Fibroblast of the aortic adventitia (primary cell): ENCODE measurements around the gene SLC2A9. TPM values are rescaled to one million over a fixed set of nuclear protein-coding genes. Genes with fewer than 3 reads are reported as not detected.

Experiments
- DNase-seq: peaks from one replicate; pipeline ENCODE4 v3.0.0-alpha.2; 2010; ENCODE audit warnings: low read depth
- H3K4me3 ChIP-seq: 2 replicates; pipeline ENCODE4 v1.5.1; 2011; ENCODE audit warnings: low read depth, mild to moderate bottlenecking, control low read depth, low read length, moderate library complexity
- CTCF ChIP-seq: IDR thresholded peaks from 2 replicates; pipeline ENCODE4 v1.5.1; 2011; ENCODE audit warnings: mild to moderate bottlenecking, low read length, control low read depth, inconsistent platforms; ENCODE audit not compliant: insufficient read depth
- total RNA-seq: library from RNA; depleted of rRNA; stranded (reverse); fragments of >200 nt; gene quantifications from 2 replicates; pipeline ENCODE4 v1.2.3, GENCODE V29; 2012; ENCODE audit warnings: low replicate concordance

Gene SLC2A9
- total RNA-seq, result 0.74 and 0.90 TPM in 2 replicates

DNA sequence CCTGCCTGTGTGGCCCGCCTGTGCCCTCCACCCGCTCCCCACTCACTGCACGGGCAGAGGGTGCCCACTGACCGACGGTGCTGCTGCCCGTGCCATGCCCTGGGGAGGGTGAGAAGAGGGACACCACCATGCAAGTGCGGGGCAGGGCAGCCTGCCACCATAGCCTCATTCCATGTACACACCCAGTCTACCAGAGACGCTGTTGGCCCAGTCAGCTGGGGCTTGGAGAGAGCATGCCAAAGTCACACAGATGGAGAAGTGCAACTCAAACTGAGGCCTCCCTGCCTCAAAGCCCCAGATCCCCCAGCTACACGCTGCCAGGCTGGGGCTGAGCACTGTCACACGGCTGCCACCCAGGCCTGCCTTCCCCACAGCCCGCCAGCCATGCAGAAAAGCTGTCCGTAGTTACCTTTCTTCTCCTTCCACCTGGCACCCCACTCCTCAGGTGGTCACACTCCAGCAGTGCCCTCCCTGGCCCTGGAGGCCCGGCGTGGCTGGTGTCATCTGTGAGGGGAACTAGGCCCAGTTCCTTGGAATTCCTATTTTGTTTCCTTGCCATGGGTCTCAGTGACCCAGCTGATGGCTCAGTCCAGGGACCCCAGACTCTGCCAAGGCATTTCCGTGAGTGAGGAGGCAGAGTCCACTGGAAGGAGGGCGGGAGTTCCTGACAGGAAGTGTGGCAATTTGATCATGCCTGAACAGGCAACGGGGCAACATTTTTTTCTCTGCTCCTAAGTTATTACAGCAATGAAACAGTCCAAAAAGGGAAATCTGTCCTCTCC is at the start of gene SLC2A9:
SLC2A9 (minus strand) TSS at position 627 of the 782 bp plus-strand sequence; CDS start at position 559, 68 bp downstream.
- no peak for TF ChIP-seq CTCF
- peak; percentile 25 for DNase-seq
- no peak within 1 kb of the TSS for H3K4me3 ChIP-seq

DNA sequence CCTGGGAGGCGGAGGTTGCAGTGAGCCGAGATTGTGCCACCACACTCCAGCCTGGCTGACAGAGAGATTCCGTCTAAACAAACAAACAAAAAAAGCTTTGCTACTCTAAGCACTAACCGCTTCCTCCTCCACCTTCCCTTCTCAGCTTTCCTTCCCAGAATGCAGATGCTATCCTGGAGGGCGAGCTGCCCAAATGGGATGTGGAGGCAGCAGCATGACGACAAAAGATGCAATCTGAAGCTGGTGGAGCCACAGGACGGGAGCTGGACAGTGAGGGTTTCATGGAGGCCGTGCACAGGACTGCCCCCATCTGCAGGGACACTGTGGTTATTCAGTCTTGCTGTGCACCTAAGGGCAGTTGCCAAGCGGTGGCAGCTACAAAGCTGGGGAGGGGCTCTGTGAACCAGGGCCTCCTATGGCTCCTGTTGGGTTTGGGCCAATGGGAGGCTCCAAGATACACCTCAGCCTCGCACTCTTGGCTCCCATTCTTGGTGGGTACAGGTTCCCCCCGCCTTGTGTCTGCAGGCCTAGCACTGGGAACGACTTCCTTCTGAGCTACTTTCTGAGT is 47.9 kb upstream of the SLC2A9 start:
- DNase-seq, result no peak
- no peak for TF ChIP-seq CTCF
- no peak overlapping the region for H3K4me3 ChIP-seq

DNA sequence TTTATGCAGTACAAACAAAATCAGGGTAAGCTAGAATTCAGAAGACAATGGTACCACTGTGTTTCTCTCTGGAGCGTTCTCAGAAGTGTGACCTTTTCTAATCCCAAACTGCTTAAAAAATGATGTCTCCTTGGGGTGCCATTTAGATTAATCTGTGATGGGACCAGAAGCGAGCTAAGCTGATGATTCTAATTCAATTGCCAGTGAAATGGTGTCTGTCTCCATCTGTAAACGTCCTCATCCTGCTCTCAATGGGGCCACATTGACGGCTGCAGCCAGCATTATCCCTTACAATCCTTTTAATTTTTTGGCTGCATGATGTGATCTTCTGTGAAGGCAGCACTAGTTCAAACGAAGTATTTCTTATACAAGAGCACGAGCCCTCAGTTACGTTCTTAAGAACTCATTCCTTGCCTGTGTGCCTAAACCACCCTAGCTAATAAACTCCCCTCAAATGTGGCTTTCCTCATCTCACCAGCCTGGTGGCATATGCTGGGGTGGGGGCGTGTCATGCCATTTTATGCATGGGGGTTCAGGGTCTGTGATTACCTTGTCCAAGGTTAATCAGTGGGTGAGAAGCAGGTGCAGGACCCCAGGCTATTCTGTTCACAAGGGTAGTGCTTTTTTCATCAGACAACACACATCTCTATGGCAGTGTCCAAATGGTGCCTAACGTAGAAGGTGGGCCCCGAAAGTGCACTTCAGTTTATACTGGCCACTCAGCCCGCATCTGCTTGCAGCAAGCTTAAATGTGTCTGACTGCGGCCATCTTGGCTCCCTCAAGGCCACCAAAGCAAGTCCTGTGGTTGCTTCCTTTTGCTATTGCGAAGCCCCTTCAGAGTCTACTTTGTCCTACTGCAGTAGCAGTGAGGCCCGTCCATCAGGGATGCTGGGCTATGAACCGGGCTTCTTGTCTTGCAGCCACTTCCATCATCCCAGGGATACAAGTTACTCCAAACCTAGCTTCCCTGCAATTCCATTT is 45.7 kb upstream of the SLC2A9 start:
- TF ChIP-seq CTCF, result no peak
- no peak for DNase-seq
- no peak overlapping the region for H3K4me3 ChIP-seq

DNA sequence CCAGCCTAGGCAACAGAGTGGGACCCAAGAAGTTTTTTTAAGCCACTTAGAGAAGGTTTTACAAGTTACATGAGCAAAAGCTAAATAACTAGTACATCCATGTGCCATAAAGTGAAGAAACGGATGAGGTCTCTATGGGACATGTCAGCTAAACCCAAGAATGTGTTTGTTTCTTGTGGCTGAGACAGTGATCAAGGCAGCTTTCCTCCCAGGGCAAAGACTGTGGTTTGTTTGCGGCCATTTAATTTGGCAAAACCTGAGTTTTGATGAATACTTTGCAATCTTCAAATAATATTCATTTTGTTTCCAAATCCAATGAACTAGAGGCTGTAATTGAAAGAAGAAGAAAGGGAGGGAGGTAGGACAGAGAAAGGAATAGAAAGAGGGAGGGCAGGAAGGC is 44.9 kb upstream of the SLC2A9 start:
- no peak overlapping the region for H3K4me3 ChIP-seq
- no peak for TF ChIP-seq CTCF
- DNase-seq, result no peak

GRCh38 chr4:10063544-10064300 is 42.4 kb upstream of the SLC2A9 start:
- peak; percentile 84 for DNase-seq
- H3K4me3 ChIP-seq, result no peak overlapping the region
- TF ChIP-seq CTCF, result peak; percentile 88

GRCh38 chr4:10061650-10062415 is 40.5 kb upstream of the SLC2A9 start:
- DNase-seq, result no peak
- no peak for TF ChIP-seq CTCF
- H3K4me3 ChIP-seq, result no peak overlapping the region
